Transverse colon (tissue), 4 donors: ENCODE measurements around the gene GPR107.

ENCODE experiments used
- EP300 ChIP-seq: sonication (generic); formaldehyde crosslinking; IDR thresholded peaks from one replicate; pipeline ENCODE4 v1.6.1; 2017; ENCODE audit warnings: antibody characterized with exemption, low read depth
- POLR2AphosphoS5 ChIP-seq, 3 donors: sonication (generic); formaldehyde crosslinking; IDR thresholded peaks; one replicate each; pipeline ENCODE4 v1.6.1; 2016; ENCODE audit warnings: antibody characterized with exemption in 3 of 3
- TF ChIP-seq, protein P1 (sequence below), 5 experiments: fragments of 200-600 bp in 3 of 5; fragments of 450-650 bp in 2 of 5; sonication (generic) in 3 of 5; IDR thresholded peaks; 1 replicate in 2 of 5; 2 replicates in 3 of 5; pipeline ENCODE4 v1.5.1; 2016 to 2017; ENCODE audit warnings: antibody characterized with exemption in 5 of 5, inconsistent platforms in 3 of 5, mild to moderate bottlenecking in 2 of 5, moderate library complexity in 1 of 5

- TF ChIP-seq, protein P1, sequence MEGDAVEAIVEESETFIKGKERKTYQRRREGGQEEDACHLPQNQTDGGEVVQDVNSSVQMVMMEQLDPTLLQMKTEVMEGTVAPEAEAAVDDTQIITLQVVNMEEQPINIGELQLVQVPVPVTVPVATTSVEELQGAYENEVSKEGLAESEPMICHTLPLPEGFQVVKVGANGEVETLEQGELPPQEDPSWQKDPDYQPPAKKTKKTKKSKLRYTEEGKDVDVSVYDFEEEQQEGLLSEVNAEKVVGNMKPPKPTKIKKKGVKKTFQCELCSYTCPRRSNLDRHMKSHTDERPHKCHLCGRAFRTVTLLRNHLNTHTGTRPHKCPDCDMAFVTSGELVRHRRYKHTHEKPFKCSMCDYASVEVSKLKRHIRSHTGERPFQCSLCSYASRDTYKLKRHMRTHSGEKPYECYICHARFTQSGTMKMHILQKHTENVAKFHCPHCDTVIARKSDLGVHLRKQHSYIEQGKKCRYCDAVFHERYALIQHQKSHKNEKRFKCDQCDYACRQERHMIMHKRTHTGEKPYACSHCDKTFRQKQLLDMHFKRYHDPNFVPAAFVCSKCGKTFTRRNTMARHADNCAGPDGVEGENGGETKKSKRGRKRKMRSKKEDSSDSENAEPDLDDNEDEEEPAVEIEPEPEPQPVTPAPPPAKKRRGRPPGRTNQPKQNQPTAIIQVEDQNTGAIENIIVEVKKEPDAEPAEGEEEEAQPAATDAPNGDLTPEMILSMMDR (IDR thresholded peaks at IDR 0.05) = no peak
- TF ChIP-seq POLR2AphosphoS5 (IDR thresholded peaks at IDR 0.05) (no peak), EP300 (no peak)
These were observed 33.1 kb upstream of the GPR107 start for GRCh38 chr9:130020618-130021017.
